IMR-90 (cell line): ENCODE data around the gene SPON1. TPM values are rescaled to one million over a fixed set of nuclear protein-coding genes. Genes with fewer than 3 reads are reported as not detected.

Source experiments
- ATAC-seq: fragments of 200-7000 bp; cut with Tn5 transposase; 2 replicates; pipeline ENCODE4 v1.9.1; 2020; ENCODE audit warnings: low read depth, mild to moderate bottlenecking, moderate library complexity
- BruUV-seq: library from RNA; stranded (reverse); fragments of 400-500 nt; replicated peaks from 2 replicates; lab custom pipeline; 2021; lab: Mats Ljungman, UMichigan
- CTCF ChIA-PET: fragments of 300-600 bp; formaldehyde crosslinking; extraction: SDS; loops from one replicate; lab custom pipeline; 2021; ENCODE audit warnings: antibody characterized with exemption; lab: Yijun Ruan, JAX
- POLR2A ChIA-PET: fragments of 300-600 bp; sonication (Branson Sonifier 250); formaldehyde crosslinking; loops from one replicate; lab custom pipeline; 2022; ENCODE audit warnings: antibody characterized with exemption; ENCODE audit not compliant: unreplicated experiment; lab: Charles Lee
- DNase-seq: peaks from one replicate; pipeline ENCODE4 v3.0.0; 2013
- H2AFZ ChIP-seq: replicated peaks from 2 replicates; pipeline ENCODE3; 2013; ENCODE audit warnings: low read length, mild to moderate bottlenecking; ENCODE audit not compliant: poor library complexity
- H2AK5ac ChIP-seq: 2 replicates; pipeline ENCODE4 v1.6.1; 2013; ENCODE audit warnings: low read depth, low read length, inconsistent platforms
- H2AK9ac ChIP-seq: replicated peaks from 2 replicates; pipeline ENCODE3; 2013; ENCODE audit warnings: mild to moderate bottlenecking, low read depth, low read length, moderate library complexity; ENCODE audit not compliant: poor library complexity
- H2BK120ac ChIP-seq: 2 replicates; pipeline ENCODE4 v1.6.1; 2013; ENCODE audit warnings: low read depth, low read length, inconsistent platforms
- H2BK15ac ChIP-seq: 3 replicates; pipeline ENCODE4 v1.6.1; 2013; ENCODE audit warnings: low read depth, low read length, inconsistent platforms
- H2BK20ac ChIP-seq: 2 replicates; pipeline ENCODE4 v1.6.1; 2013; ENCODE audit warnings: low read depth, mild to moderate bottlenecking, inconsistent platforms, low read length, moderate library complexity
- H2BK5ac ChIP-seq: 2 replicates; pipeline ENCODE4 v1.6.1; 2013; ENCODE audit warnings: mild to moderate bottlenecking, low read depth, low read length, inconsistent platforms; ENCODE audit not compliant: poor library complexity, severe bottlenecking
- H3K14ac ChIP-seq: replicated peaks from 2 replicates; pipeline ENCODE4 v1.6.1; 2013; ENCODE audit warnings: low read depth, low read length, inconsistent platforms
- H3K18ac ChIP-seq: 2 replicates; pipeline ENCODE4 v1.6.1; 2013; ENCODE audit warnings: low read depth, low read length, control low read depth
- H3K23ac ChIP-seq: 2 replicates; pipeline ENCODE4 v1.6.1; 2013; ENCODE audit warnings: low read depth, low read length, inconsistent platforms
- H3K27ac ChIP-seq: 2 replicates; pipeline ENCODE4 v1.5.1; 2013; ENCODE audit warnings: mild to moderate bottlenecking, control low read depth, low read length; ENCODE audit not compliant: insufficient read depth
- H3K27me3 ChIP-seq: 2 replicates; pipeline ENCODE4 v1.6.1; 2013; ENCODE audit warnings: low read length; ENCODE audit not compliant: control insufficient read depth, insufficient read depth
- H3K36me3 ChIP-seq: 2 replicates; pipeline ENCODE4 v1.6.1; 2013; ENCODE audit warnings: low read length, mixed read lengths; ENCODE audit not compliant: control insufficient read depth, insufficient read depth
- H3K4ac ChIP-seq: 2 replicates; pipeline ENCODE4 v1.6.1; 2013; ENCODE audit warnings: low read depth, low read length, inconsistent platforms
- H3K4me1 ChIP-seq: 2 replicates; pipeline ENCODE4 v1.6.1; 2013; ENCODE audit warnings: low read length, mixed read lengths; ENCODE audit not compliant: control insufficient read depth, insufficient read depth
- H3K4me2 ChIP-seq: 2 replicates; pipeline ENCODE4 v1.6.1; 2013; ENCODE audit warnings: low read depth, mild to moderate bottlenecking, control low read depth, low read length, moderate library complexity
- H3K4me3 ChIP-seq: 2 replicates; pipeline ENCODE4 v1.5.1; 2013; ENCODE audit warnings: low read depth, mild to moderate bottlenecking, control low read depth, low read length, moderate library complexity; ENCODE audit not compliant: insufficient read depth
- H3K56ac ChIP-seq: 2 replicates; pipeline ENCODE4 v1.6.1; 2013; ENCODE audit warnings: low read length, inconsistent platforms; ENCODE audit not compliant: insufficient read depth; ENCODE audit errors: extremely low read depth
- H3K79me1 ChIP-seq, 2 experiments: 2 replicates each; pipeline ENCODE4 v1.6.1; 2013; ENCODE audit warnings: low read length in 2 of 2, inconsistent platforms in 1 of 2, low read depth in 1 of 2
- H3K9ac ChIP-seq: 2 replicates; pipeline ENCODE4 v1.6.1; 2013; ENCODE audit warnings: low read depth, low read length, control low read depth
- H3K9me1 ChIP-seq: 2 replicates; pipeline ENCODE4 v1.6.1; 2013; ENCODE audit warnings: low read length, inconsistent platforms; ENCODE audit not compliant: insufficient read depth
- H3K9me3 ChIP-seq: 2 replicates; pipeline ENCODE4 v1.6.1; 2013; ENCODE audit warnings: low read length; ENCODE audit not compliant: control insufficient read depth, insufficient read depth
- H4K20me1 ChIP-seq: 2 replicates; pipeline ENCODE4 v1.6.1; 2013; ENCODE audit warnings: low read length, inconsistent platforms; ENCODE audit not compliant: insufficient read depth
- H4K5ac ChIP-seq: 2 replicates; pipeline ENCODE4 v1.6.1; 2013; ENCODE audit warnings: mild to moderate bottlenecking, low read depth, low read length, control low read depth
- H4K8ac ChIP-seq, 2 experiments: 2 replicates each; pipeline ENCODE4 v1.6.1; 2013; ENCODE audit warnings: low read depth in 2 of 2, low read length in 2 of 2, control low read depth in 1 of 2, inconsistent platforms in 1 of 2
- H4K91ac ChIP-seq: 2 replicates; pipeline ENCODE4 v1.6.1; 2013; ENCODE audit warnings: low read depth, low read length, inconsistent platforms; ENCODE audit not compliant: insufficient read depth
- POLR2A ChIP-seq: IDR thresholded peaks from 2 replicates; pipeline ENCODE4 v1.6.1; 2012; ENCODE audit warnings: mild to moderate bottlenecking, low read depth, low read length
- WGBS, 2 experiments: methylation state at CpG; one replicate each; pipeline versions ENCODE4 v1.1.5 to v1.1.7; 2013; ENCODE audit warnings: missing lambda C conversion rate in 2 of 2; ENCODE audit not compliant: insufficient read length in 1 of 2; ENCODE audit errors: extremely low coverage in 2 of 2; 5-methylcytosine and 5-hydroxymethylcytosine counted together
- dilution Hi-C: fragments of 300-500 bp; cut with HindIII; formaldehyde crosslinking; loops from one replicate; pipeline ENCODE4 v1.14.3; 2018; ENCODE audit warnings: low sequenced_read_pairs; ENCODE audit not compliant: unreplicated experiment
- in situ Hi-C: fragments of 300-500 bp; cut with MboI; formaldehyde crosslinking; loops from 3 replicates; pipeline ENCODE4 v1.14.3; 2019; ENCODE audit warnings: low sequenced_read_pairs, inconsistent platforms, mixed read lengths
- intact Hi-C: fragments of 100-400 bp; cut with micrococcal nuclease; formaldehyde crosslinking; loops from 2 replicates; pipeline ENCODE4 v1.10.0; 2022
- polyA plus RNA-seq, 3 experiments: library from polyadenylated mRNA; depleted of rRNA; stranded (reverse); fragments of >200 nt; gene quantifications; 2 replicates each; pipeline ENCODE4 v1.2.3, GENCODE V29; 2012; ENCODE audit warnings: low replicate concordance in 1 of 3
- total RNA-seq: library from RNA; depleted of rRNA; stranded (reverse); fragments of >200 nt; gene quantifications from 2 replicates; pipeline ENCODE4 v1.2.3, GENCODE V29; 2012

SPON1 gene
- total and polyA plus RNA-seq, 2 of the 4 experiments (the other 2 are of a cell fraction): 0.62 to 0.72 TPM

- Histone ChIP-seq H3K4me3 (no peak overlapping the region), H2AK9ac (no peak overlapping the region), H4K8ac (no peak overlapping the region), H3K56ac (no peak overlapping the region), H3K14ac (no peak overlapping the region), H3K27me3 (peaks cover 26% of the 10 kb centered on the region), H3K4me2 (no peak overlapping the region), H2AFZ (no peak overlapping the region), H3K4me1 (no peaks in the 10 kb centered on the region), H3K4ac (no peak overlapping the region), H4K20me1 (no peaks in the 10 kb centered on the region), H3K9me1 (no peaks in the 10 kb centered on the region), H3K79me1 (no peaks in the 10 kb centered on the region), H2BK5ac (no peak overlapping the region), H3K9ac (no peak overlapping the region), H3K27ac (no peak overlapping the region), H3K23ac (no peak overlapping the region), H3K18ac (no peak overlapping the region), H4K91ac (no peak overlapping the region), H2BK20ac (no peak overlapping the region), H2BK15ac (no peak overlapping the region), H2AK5ac (no peak overlapping the region), H3K9me3 (no peaks in the 10 kb centered on the region), H2BK120ac (no peak overlapping the region), H3K36me3 (no peaks in the 10 kb centered on the region), H4K5ac (no peak overlapping the region)
- ATAC-seq (no peak), DNase-seq (no peak)
- WGBS, 2 experiments: no CpG with 5 or more reads among the region's 1 CpG
- CTCF ChIA-PET: interaction anchor here (0.9 to 1.0 kb wide), 3 partner anchors 12 to 196 kb away, joined by 3 to 4 read pairs (median 3); no protein-coding TSS in a partner anchor
- TF ChIP-seq POLR2A: no peak
- in situ Hi-C loops: no loop called here
- no TSS peak for BruUV-seq
- intact Hi-C loops: loop anchor here (2.0 kb wide), 1 partner anchor 465 kb away; no protein-coding TSS in a partner anchor
- dilution Hi-C loops: no loop called here
- POLR2A ChIA-PET: no interaction called here
These were observed 10.3 kb upstream of the SPON1 start for GRCh38 chr11:13952221-13952620.
